Prostate gland (tissue), 2 donors: ENCODE results near the gene ACSS3. TPM values are rescaled to one million over a fixed set of nuclear protein-coding genes. Genes with fewer than 3 reads are reported as not detected.

ENCODE experiments used
- DNase-seq: peaks from one replicate; pipeline ENCODE4 v3.0.0-alpha.2; 2019; ENCODE audit warnings: low spot score
- H3K27ac ChIP-seq, 2 donors: fragments of 200-600 bp; sonication (generic); 2 replicates each; pipeline ENCODE4 v1.5.1; 2017 to 2019
- H3K27me3 ChIP-seq: fragments of 200-600 bp; sonication (generic); replicated peaks from 2 replicates; pipeline ENCODE4 v1.5.1; 2019; ENCODE audit not compliant: insufficient read depth
- H3K36me3 ChIP-seq, 2 donors: fragments of 200-600 bp; sonication (generic); 1 replicate in 1 of 2; 2 replicates in 1 of 2; pipeline versions ENCODE4 v1.5.1 to v1.8.1; 2017 to 2019
- H3K4me1 ChIP-seq: fragments of 200-600 bp; sonication (generic); replicated peaks from 2 replicates; pipeline ENCODE4 v1.5.1; 2019
- H3K4me3 ChIP-seq, 2 donors: fragments of 200-600 bp; sonication (generic); 2 replicates each; pipeline ENCODE4 v1.5.1; 2017 to 2019
- H3K9me3 ChIP-seq: fragments of 200-600 bp; sonication (generic); 2 replicates; pipeline ENCODE4 v1.5.1; 2017
- POLR2A ChIP-seq: fragments of 450-650 bp; IDR thresholded peaks from one replicate; pipeline ENCODE4 v1.6.1; 2016; ENCODE audit warnings: antibody characterized with exemption, mild to moderate bottlenecking
- POLR2AphosphoS5 ChIP-seq: sonication (generic); formaldehyde crosslinking; IDR thresholded peaks from one replicate; pipeline ENCODE4 v1.6.1; 2017; ENCODE audit warnings: antibody characterized with exemption
- WGBS: methylation state at CpG from one replicate; pipeline ENCODE4 v1.1.5; 2018; 5-methylcytosine and 5-hydroxymethylcytosine counted together
- intact Hi-C: fragments of 100-400 bp; cut with DNase I; formaldehyde crosslinking; loops from one replicate; pipeline ENCODE4 v1.14.2; 2022
- total RNA-seq, 2 donors: library from RNA; depleted of rRNA; stranded (reverse); fragments of >200 nt; gene quantifications; one replicate each; pipeline ENCODE4 v1.1.0, GENCODE V29; 2016
- TF ChIP-seq, protein P1 (sequence below), 4 experiments: fragments of 200-600 bp in 2 of 4; fragments of 450-650 bp in 2 of 4; sonication (generic) in 2 of 4; IDR thresholded peaks; 1 replicate in 3 of 4; 2 replicates in 1 of 4; pipeline ENCODE4 v1.5.1; 2016 to 2019; ENCODE audit warnings: antibody characterized with exemption in 4 of 4, mild to moderate bottlenecking in 2 of 4, moderate library complexity in 2 of 4

Gene ACSS3
- total RNA-seq, 2 donors from 2014 or later = 11.8 to 24.3 TPM

DNA sequence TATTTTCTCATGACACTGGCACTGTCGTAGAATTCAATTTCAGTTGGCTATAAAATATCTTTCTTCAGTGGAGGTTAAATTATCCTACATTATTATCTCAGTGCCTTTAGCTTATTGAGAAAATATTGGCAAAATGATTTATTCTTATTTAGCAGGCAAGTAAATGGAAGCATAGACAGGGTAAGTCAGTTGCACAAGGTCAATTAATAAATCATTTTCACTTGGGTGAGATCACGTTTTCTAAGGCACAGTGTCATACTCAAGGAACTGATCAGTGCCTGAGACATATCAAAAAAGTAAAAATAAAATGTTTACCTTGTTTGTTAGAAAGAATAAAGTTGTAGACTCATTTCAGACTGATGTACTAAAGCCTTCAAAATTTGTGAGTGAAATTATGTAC, 95.0 kb downstream of the ACSS3 start:
- no peak overlapping the region for H3K27ac ChIP-seq
- no peak for DNase-seq
- intact Hi-C loops = no loop called here
- no peak overlapping the region for H3K4me3 ChIP-seq
- TF ChIP-seq POLR2AphosphoS5 (no peak), POLR2A (no peak)
- TF ChIP-seq, protein P1, sequence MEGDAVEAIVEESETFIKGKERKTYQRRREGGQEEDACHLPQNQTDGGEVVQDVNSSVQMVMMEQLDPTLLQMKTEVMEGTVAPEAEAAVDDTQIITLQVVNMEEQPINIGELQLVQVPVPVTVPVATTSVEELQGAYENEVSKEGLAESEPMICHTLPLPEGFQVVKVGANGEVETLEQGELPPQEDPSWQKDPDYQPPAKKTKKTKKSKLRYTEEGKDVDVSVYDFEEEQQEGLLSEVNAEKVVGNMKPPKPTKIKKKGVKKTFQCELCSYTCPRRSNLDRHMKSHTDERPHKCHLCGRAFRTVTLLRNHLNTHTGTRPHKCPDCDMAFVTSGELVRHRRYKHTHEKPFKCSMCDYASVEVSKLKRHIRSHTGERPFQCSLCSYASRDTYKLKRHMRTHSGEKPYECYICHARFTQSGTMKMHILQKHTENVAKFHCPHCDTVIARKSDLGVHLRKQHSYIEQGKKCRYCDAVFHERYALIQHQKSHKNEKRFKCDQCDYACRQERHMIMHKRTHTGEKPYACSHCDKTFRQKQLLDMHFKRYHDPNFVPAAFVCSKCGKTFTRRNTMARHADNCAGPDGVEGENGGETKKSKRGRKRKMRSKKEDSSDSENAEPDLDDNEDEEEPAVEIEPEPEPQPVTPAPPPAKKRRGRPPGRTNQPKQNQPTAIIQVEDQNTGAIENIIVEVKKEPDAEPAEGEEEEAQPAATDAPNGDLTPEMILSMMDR (IDR thresholded peaks at IDR 0.05) = no peak
- 88% methylated on average over 2 of the region's 2 CpGs for WGBS
- H3K36me3 ChIP-seq = no peaks in the 10 kb centered on the region
- H3K9me3 ChIP-seq = no peaks in the 10 kb centered on the region
- H3K4me1 ChIP-seq = no peaks in the 10 kb centered on the region
- no peaks in the 10 kb centered on the region for H3K27me3 ChIP-seq

DNA sequence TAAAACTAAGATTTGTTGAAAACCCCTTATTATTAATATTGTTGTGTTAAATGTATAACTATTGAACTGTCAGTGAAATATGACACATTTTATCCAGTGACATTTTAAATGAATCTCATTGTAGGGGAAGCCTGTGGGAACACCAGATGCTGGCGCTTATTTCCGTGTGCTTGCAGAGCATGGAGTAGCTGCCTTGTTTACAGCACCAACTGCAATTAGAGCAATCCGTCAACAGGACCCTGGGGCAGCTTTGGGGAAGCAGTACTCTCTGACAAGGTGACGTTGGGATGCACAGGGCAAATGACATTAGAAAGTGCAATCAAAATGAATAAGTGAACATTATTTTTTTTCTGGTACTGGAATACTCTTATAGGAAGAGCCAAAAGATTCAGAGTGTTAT, 96.8 kb downstream of the ACSS3 start:
- WGBS = 85% methylated on average over 4 of the region's 4 CpGs
- Histone ChIP-seq H3K36me3 (no peaks in the 10 kb centered on the region), H3K4me3 (no peak overlapping the region), H3K9me3 (no peaks in the 10 kb centered on the region), H3K4me1 (no peaks in the 10 kb centered on the region), H3K27ac (no peak overlapping the region), H3K27me3 (no peaks in the 10 kb centered on the region)
- TF ChIP-seq POLR2A (no peak), POLR2AphosphoS5 (no peak)
- TF ChIP-seq, protein P1 (IDR thresholded peaks at IDR 0.05) = no peak
- no peak for DNase-seq
- intact Hi-C loops = no loop called here

DNA sequence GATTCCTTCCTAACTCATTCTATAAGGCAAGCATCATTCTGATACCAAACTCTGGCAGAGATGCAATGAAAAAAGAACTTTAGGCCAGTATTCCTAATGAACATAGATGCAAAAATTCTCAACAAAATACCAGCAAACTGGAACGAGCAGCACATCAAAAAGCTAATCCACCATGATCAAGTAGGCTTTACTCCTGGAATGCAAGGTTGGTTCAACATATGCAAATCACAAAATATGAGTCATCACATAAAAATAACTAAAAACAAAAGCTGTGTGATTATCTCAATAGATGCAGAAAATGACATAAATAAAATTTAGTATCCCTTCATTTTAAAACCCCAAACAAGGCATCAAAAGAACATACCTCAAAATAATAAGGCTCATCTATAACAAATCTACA, 98.9 kb downstream of the ACSS3 start:
- Histone ChIP-seq H3K27ac (no peak overlapping the region), H3K4me3 (no peak overlapping the region), H3K9me3 (no peaks in the 10 kb centered on the region), H3K4me1 (no peaks in the 10 kb centered on the region), H3K36me3 (no peaks in the 10 kb centered on the region), H3K27me3 (no peaks in the 10 kb centered on the region)
- 96% methylated on average over 1 of the region's 1 CpG for WGBS
- intact Hi-C loops = no loop called here
- no peak for TF ChIP-seq POLR2AphosphoS5
- TF ChIP-seq, protein P1 (IDR thresholded peaks at IDR 0.05) = no peak
- no peak for TF ChIP-seq POLR2A
- DNase-seq = no peak

DNA sequence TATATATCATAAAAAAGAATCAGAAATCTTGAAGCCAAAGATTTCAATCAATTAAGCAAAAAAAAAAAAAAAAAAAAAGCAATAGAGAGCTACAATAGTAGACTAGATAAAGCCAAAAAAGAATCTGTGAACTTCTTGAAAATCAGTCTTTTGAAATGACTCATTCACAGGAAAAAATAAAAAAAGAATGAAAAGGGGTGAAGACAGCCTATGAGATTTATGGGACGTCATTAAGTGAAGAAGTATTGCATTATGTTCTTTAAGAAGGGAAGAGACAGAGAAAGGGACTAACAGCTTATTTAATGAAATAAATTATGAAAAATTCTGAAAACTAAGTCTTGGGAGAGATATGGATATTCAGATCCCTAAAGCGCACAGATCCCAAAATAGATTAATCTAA, 103.8 kb downstream of the ACSS3 start:
- Histone ChIP-seq H3K27me3 (no peaks in the 10 kb centered on the region), H3K4me3 (no peak overlapping the region), H3K9me3 (no peaks in the 10 kb centered on the region), H3K36me3 (no peaks in the 10 kb centered on the region), H3K4me1 (no peaks in the 10 kb centered on the region), H3K27ac (no peak overlapping the region)
- DNase-seq = no peak
- 70% methylated on average over 2 of the region's 2 CpGs for WGBS
- intact Hi-C loops = no loop called here
- TF ChIP-seq POLR2AphosphoS5 (no peak), POLR2A (no peak)
- TF ChIP-seq, protein P1 (IDR thresholded peaks at IDR 0.05) = no peak

DNA sequence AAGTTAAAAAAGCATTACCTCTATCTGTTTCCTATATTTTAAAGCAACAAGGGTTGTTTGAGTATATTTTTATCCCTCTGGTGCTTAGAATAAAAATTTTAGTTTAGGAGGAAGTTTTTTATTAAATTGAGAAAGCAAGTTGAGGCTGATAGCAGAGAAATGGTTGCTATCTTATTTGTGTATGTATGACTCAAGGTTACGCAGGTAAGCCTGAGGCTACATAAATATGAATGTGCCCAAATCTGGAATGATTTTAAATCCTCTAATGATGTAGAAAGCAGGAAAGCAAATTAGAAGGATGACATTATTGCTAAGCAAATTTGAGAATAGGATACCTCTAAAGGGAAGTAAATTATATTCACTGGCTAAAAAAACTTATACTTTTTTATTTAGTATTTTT, 109.8 kb downstream of the ACSS3 start:
- no peak for DNase-seq
- no peak for TF ChIP-seq POLR2A
- TF ChIP-seq POLR2AphosphoS5 = no peak
- TF ChIP-seq, protein P1 (IDR thresholded peaks at IDR 0.05) = no peak
- no peaks in the 10 kb centered on the region for H3K9me3 ChIP-seq
- WGBS = 100% methylated on average over 1 of the region's 1 CpG
- H3K27me3 ChIP-seq = no peaks in the 10 kb centered on the region
- H3K4me3 ChIP-seq = no peak overlapping the region
- no peak overlapping the region for H3K27ac ChIP-seq
- intact Hi-C loops = no loop called here
- no peaks in the 10 kb centered on the region for H3K4me1 ChIP-seq
- no peaks in the 10 kb centered on the region for H3K36me3 ChIP-seq
